Inflammatory macrophage treated with lipopolysaccharide for 4 hours (primary cell): Measurements from ENCODE around the gene MTHFD2L.

ENCODE experiments used
- DNase-seq: peaks from one replicate; pipeline ENCODE4 v3.0.0-alpha.2; 2020

Gene MTHFD2L

GRCh38 chr4:74258963-74259362 lies 101.0 kb downstream of the MTHFD2L start:
- DNase-seq = no peak

- no peak for DNase-seq
Observed at GRCh38 chr4:74260036-74260435, 102.1 kb downstream of the MTHFD2L start.

GRCh38 chr4:74262522-74262921 lies 104.6 kb downstream of the MTHFD2L start:
- no peak for DNase-seq

DNA sequence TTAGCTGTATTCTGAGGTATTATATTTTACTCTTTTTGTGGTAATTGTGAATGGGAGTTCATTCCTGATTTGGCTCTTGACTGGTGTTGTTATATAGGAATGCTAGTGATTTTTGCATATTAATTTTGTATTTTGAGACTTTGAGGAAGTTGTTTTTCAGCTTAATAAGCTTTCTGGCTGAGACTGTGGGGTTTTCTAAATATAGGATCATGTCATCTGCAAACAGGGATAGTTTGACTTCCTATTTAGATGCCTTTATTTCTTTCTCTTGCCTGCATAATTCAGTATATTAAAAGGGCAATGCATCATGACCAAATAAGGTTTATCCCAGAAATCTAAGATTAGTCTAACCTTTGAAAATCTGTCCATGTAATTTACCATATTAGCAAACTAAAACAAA lies 105.6 kb downstream of the MTHFD2L start:
- DNase-seq = peak; percentile 14

- DNase-seq = peak; percentile 6
Observed at GRCh38 chr4:74266081-74266480, 108.2 kb downstream of the MTHFD2L start.

GRCh38 chr4:74267998-74268606 lies 110.2 kb downstream of the MTHFD2L start:
- peak; percentile 23 for DNase-seq

DNA sequence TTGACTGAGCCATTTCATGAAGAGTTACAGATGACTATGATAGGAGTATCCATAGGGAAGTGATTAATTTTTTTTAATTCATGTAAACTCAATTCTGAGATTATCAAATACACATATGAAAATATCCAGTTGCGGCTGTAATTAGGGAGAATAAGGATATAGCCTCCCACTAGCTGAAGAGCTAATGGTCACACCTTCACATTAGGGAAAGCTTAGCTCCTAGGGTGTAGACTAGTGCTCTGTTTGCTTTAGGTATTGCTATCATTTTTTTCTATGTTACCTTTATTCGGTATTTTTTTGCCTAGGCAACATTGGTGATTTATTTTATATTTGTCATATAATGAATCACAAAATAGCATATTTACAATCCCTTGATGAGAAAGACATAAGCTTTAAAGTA lies 110.7 kb downstream of the MTHFD2L start:
- DNase-seq = no peak

DNA sequence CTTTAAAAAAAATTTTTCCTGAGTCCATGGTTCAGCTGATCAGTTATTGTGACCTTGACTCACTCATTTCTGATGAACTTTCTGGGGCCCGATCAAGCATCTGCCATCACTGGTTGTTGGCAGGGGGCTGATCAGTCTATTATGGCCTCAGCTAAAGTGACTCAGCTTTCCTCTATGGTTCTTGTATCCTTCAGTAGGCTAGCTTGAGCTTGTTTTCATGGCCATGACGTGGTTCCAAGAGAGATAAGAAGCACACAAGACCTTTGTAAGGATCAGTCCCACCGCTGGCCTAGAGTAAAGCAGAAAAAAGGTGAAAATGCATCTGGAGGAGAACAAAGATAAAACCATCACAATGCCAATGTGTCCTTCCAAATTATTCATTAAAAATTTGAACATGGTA lies 120.6 kb downstream of the MTHFD2L start:
- DNase-seq = no peak

- DNase-seq = no peak
Observed at GRCh38 chr4:74279716-74280115, 121.8 kb downstream of the MTHFD2L start.

DNA sequence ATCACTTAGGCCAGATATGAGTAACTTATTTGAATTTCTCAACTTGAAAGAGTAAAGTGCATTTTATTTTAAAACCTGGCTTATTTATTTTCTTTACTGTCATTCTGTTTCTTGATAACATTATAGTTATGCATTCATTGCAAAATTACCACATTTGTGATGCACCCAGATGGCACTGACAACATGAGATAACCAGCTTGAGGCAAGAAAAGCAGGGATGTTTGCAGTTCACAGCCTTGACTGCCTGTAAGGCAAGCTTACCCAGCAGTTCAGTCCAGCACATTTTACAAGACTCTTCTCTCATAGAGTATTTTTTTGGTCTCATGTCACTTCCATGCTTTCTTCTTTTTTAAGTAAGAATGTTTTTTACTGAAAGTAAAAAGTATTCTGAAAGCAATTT lies 125.0 kb downstream of the MTHFD2L start:
- DNase-seq = no peak

GRCh38 chr4:74283614-74284013 lies 125.7 kb downstream of the MTHFD2L start:
- DNase-seq = no peak

DNA sequence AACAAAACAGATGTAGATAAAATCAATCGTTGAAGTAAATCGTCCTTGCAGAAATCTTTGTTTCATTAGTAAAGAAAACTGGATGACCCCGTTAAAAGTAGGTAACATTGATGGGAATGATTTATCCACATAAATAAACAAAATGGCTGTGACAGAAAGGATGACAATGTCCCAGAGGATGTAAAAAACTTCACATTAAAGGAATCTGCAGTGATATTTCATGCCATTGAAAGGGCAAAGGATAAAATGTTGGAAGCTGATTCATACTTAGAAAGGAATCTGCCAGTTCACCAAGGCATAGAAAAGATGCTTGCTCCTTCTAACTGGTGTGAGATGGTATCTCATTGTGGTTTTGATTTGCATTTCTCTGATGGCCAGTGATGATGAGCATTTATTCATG lies 126.1 kb downstream of the MTHFD2L start:
- no peak for DNase-seq

GRCh38 chr4:74287164-74287563 lies 129.2 kb downstream of the MTHFD2L start:
- no peak for DNase-seq

DNA sequence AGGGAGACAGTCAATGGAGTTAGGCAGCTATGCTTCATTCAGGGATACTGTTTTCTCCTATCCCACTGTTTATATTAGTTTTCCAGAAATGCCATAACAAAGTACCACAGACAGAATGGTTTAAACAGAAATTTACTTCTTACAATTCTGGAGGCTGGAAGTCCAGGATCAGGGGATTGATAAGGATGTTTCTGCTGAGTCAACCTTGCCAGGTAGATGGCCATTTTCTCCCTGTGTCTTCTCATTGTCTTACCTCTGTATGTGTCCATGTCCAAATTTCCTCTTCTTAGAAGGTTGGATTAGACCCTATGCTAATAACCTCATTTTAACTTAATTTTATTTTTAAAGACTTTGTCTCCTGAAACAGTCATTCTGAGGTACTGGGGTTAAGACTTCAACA lies 129.9 kb downstream of the MTHFD2L start:
- DNase-seq = no peak

DNA sequence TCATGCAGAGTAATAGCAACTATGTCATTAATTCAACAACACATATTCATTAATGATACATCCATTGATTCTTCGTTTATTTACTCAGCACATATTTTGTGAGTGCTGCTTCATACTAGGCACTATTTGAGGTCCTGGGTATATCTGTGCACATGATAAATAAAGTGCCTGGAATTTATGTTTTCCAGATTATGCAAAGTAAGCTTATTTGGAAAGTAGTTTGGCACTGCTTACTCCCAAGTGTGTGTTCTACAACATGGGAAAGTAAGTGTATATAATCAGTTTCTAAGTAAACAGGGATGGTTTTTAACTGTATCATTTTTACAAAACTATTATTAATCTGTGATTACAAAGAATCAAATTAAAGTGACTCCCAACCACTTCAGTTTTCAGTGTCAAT lies 133.6 kb downstream of the MTHFD2L start:
- DNase-seq = no peak

DNA sequence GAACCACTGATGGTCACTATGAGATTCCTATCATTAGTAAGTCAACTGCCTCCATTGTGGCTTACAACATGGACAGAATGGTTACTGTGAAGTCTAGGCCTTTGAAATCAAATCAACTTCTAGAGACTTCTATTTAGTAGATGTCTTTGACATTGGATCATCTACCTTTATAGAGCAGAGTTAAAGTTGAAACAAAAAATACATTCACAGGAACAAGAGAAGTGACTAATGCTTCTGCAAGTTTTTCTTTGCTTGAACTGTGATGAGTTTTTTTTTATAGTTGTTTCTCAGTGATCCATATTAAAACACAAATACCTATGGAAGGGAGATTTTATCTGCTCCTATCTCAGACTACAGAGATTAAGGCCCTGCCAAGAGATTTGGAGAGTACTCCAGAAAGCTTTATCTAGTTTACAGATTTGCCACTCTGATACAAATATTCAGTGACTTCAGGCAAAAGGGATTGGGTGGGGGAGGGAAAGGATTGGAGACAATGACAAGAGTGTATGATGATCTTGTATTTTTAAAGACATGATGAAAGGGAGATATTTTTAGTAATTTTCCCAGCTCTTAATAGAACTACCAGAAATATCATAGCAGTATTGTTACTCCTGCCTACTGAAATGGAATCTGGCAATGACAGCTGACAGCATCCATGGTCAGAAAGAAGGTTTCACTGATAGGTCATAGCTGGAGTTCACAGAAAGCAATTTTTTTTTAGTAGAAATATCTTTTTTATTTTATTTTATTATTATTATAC lies 134.4 kb downstream of the MTHFD2L start:
- no peak for DNase-seq

DNA sequence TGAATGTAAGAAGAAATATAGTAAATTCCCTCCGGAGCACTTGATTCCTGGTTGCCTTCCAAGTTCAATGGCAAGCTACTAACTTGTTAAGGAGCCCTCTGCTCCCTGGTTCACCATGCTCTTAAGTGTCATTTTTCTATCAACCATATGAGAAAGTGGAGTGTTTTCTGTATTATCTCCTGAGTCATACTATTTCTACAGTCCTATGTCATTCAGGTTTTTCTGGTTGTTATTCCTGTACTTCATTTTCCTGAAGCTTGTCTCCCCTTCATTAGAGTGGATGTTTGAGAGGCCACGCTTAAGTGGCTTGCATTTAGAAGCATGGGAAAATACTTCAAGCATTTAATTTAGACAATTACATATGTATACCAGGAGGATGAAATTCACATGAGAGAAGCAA lies 135.6 kb downstream of the MTHFD2L start:
- no peak for DNase-seq

GRCh38 chr4:74294681-74295080 lies 136.8 kb downstream of the MTHFD2L start:
- DNase-seq = no peak

- DNase-seq = no peak
Observed at GRCh38 chr4:74297539-74297938, 139.6 kb downstream of the MTHFD2L start.

- no peak for DNase-seq
Observed at GRCh38 chr4:74304095-74304625, 146.2 kb downstream of the MTHFD2L start.

GRCh38 chr4:74305000-74305399 lies 147.1 kb downstream of the MTHFD2L start:
- no peak for DNase-seq

GRCh38 chr4:74307170-74307569 lies 149.3 kb downstream of the MTHFD2L start:
- DNase-seq = no peak

- DNase-seq = no peak
Observed at GRCh38 chr4:74308215-74308614, 150.3 kb downstream of the MTHFD2L start, which contains the start of gene EPGN. Gene EPGN, plus strand, starts transcription at chr4:74308470. Its CDS starts 64 bp downstream, at chr4:74308534.

DNA sequence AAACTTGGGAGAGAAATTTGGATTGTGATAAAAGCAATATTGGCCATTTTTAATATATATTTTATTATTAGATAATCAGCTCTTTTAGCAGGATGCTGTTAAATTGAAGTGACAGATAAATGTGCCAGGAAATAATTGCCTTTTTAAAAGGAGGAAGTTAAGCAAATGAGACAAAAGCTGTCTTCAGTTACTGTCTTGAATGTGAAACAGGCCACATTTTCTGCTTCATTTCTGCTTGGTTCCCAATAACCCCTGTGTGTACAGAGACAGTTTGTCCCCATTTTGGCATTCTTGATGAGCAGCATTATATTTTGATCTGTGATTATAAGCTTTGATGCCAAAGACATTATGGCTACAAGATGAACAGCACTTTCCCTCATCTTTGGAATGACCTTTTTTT lies 151.3 kb downstream of the MTHFD2L start:
- no peak for DNase-seq
